HG02642 (cell line): ENCODE data around the gene HELZ2.
"Not testable (repeated sequence)": the region's sequence is repeated elsewhere in the genome, so short reads cannot be mapped to it uniquely, and the experiment has no call there.

Experiments used
- ATAC-seq: cut with Tn5 transposase; IDR thresholded peaks from one replicate; pipeline ENCODE4 v1.9.1; 2021; ENCODE audit warnings: mild to moderate bottlenecking; ENCODE audit not compliant: unreplicated experiment, poor library complexity

Gene HELZ2, protein sequence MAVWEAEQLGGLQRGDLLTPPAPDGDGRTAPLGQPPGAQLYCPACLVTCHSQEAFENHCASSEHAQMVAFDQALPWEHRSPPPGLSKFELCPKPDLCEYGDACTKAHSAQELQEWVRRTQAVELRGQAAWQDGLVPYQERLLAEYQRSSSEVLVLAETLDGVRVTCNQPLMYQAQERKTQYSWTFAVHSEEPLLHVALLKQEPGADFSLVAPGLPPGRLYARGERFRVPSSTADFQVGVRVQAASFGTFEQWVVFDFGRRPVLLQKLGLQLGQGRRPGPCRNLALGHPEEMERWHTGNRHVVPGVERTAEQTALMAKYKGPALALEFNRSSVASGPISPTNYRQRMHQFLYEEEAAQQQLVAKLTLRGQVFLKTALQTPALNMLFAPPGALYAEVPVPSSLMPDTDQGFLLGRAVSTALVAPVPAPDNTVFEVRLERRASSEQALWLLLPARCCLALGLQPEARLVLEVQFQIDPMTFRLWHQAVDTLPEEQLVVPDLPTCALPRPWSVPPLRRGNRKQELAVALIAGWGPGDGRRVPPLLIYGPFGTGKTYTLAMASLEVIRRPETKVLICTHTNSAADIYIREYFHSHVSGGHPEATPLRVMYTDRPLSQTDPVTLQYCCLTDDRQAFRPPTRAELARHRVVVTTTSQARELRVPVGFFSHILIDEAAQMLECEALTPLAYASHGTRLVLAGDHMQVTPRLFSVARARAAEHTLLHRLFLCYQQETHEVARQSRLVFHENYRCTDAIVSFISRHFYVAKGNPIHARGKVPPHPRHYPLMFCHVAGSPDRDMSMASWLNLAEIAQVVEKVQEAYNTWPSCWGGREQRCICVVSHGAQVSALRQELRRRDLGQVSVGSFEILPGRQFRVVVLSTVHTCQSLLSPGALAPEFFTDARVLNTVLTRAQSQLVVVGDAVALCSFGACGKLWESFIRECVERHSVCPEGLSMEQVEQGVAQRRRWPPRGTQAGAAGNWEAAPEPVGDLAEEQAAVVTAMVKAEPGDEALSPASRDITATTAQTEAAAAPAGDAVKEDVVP (N-terminal part only)

DNA sequence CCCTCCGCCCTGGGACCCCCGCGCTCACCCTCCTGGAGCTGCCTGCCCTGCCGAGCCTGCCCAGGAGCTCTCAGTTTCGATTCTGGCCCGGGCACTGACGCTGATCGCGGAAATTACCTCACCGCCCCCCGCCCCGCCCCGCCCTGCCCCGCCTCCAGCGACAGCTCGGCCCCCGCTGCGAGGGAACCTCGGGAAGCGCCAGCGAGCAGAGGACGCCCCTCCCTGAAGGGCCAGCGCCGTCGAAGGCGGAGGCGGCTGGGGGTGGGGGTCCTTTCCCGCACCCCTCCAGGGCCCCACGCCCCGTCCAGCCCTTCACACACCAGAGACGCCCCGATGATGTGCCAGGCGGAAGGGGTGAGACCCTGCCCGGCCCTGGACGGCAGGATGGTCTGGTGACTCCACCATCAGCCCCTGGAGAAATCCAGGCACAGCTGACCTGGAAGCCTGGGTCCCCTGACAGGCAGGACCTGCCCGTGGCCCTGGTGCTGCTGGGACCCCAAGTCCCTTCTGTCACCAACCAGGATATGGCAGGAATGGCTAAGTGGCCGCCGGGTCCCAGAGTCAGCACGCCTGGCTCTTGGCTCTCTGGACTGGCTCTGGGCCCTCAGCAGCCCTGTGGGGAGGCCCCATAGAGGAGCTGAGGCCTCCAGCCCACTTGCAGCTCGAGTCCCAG is at the start of gene HELZ2:
TSS of gene HELZ2 (minus strand) at position 84 of the 673 bp plus-strand sequence. CDS start 1,854 bp downstream, outside the sequence.
- ATAC-seq: peak; percentile 62

DNA sequence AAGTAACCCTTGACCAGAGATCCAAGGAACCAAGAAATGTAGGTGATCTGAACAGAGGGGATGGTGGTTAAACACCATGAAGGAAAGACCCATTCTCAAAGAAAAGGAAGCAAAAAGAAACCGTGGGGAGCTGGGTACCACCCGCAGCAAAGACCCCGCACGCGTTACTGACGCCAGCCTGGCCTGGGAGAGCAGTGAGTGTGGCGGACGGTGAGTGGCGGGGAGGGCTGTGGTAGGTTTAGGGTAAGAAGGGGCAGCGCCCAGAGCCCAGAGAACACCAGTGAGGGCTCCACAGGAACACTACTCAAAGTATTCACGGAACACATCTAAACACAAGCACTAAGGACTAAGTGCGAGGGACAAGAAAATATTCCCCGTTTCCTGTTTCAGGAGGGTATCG is 48.7 kb upstream of the HELZ2 start:
- no peak for ATAC-seq

DNA sequence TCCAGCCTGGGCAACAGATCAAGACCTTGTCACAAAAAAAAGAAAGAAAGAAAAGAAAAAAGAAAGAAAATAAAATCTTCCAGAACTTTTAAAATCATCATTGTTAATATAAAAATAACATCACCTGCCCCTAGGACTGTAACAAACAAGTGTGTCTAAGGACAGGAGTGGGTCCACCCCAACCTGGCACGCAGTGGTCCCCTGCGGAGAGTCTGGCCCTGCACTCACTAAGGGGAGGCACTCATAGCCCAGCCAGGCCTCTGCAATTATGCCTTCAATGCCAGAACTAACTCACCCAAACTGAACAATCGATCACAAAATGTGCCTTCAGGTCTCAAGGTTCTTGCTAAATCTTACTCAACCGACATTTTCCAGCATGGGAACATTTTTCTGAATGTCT is 48.1 kb upstream of the HELZ2 start:
- ATAC-seq: no peak

DNA sequence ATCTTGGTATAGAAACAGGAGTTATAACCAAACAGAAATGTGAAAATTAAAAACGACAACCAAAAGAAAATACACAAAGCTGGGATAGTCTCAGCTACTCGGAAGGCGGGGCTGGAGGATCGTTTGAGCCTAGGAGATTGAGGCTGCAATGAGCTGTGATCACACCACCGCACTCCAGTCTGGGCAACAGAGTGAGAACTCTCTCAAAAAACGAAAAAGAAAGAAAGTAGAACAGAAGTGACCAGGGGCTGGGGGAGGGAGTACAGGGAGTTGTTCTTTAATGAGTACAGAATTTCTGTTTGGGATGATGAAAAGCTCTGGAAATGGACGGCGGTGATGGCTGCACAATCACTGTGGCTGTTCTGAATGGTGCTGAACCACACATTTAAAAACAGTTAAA is 47.0 kb upstream of the HELZ2 start:
- no peak for ATAC-seq

DNA sequence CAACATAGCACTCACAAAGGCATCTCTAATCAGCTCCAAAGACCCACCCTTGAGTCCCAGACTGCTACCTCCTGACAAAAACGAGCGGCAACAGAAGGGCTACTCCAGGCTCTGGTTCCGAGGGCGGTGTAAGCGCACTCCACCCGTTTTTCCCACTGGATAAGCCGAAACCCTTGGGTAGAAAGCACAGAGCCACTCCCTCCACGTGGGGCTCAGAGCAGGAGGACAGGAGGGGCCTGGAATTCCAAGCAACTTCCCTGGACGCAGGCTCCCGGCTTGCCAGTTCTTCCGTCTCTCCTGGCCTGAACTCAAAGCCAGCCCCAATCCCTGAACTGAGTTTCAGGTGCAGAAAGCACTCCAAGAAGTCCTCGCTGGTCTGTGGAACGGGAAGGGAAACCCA is 45.5 kb upstream of the HELZ2 start:
- ATAC-seq: no peak

DNA sequence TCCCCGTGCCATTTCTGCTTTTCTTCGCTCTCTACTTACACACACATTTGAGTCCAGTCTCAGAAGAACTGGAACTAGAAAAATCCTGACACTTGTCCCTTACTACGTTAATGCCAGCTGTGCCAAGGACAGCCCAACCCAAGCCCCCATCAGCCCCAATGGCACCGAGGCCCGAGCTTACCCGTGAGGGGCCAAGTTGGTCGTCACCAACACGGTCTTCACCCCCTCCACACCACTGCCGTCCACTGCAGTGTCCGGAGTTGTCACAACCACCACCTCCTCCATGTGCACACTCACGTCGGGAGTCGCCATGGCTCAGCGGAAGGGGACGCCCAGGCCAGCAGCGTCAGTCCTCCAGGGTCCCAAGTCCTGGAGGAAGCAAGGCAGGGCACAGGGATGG is 45.0 kb upstream of the HELZ2 start:
- no peak for ATAC-seq

DNA sequence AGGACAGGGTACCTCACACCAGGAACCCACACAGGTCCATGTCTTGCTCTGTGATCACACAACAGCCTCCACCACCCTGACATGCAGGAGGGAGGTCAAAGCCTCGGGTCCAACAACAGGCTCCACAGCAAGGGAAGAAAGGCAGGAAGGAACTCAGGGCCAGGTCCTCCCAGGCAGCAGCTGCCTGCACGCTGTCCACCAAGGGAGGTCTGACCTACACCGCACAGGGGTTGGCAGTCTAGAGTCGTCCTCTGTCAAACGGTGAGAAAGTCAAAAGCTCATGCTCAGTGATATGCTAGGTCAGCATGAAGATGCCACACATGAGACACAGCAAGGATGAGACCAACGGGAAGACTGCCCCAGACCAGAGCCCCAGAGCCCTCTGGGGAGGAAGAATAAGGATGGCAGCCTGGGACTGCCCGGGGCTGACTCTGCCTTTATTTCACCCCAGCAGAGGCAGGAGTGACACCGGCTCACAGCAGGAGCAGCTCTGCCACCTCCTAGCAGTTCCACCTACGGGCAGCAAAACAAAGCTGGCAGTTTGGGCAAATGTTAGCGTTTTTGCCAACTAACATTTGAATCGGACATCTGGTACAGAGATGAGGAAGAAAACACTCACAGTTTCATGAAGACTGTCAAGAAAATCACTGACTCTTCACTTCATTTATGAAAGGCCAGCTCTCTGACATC is 44.4 kb upstream of the HELZ2 start:
- no peak for ATAC-seq

DNA sequence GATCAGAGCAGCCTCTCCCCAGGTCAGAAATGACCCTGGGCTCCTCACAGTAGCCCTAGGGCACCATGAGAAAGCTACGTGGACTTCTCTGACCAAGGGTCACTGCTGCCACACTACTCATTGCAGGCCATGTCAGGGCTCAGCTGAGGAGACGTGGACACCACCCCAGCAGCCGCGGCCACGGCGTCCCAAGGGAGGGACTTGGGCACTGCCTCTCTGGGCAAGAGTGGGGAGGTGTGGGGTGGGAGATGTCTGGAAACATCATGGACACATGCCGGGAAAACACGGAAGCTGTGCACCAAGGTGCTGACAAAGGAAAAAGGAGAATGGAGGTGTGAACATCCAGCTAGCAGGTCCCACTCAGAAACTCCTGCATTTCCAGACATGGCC is 43.8 kb upstream of the HELZ2 start:
- no peak for ATAC-seq

DNA sequence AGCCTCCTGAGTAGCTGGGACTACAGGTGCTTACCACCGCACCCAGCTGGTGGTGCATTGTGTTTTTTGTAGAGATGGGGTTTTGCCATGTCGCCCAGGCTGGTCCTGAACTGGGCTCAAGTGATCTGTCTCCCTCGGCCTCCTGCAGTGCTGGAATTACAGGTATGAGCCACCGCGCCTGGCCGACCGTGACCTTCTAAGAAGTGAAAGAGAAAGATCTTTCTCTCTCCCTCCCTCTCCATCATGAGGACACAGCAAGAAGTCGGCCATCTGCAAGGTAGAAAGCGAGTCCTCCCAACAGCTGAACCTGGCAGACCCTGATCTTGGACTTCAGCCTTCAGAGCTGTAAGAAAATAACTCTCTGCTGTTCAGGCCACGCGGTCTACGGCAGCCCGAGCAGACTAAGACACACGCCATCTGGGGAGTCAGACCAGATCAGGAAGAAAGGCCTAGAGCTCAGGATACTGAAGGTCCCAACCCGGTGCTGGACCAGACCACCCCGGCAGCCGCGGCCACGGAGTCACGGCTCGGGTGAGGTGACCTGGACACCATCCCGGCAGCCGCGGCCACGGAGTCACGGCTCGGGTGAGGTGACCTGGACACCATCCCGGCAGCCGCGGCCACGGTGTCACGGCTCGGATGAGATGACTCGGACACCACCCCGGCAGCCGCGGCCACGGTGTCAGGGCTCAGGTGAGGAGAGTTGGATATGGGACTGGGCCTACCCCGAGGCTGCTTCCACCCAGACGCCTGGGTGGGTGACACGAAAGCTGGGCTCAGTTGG is 43.2 kb upstream of the HELZ2 start:
- no peak for ATAC-seq

DNA sequence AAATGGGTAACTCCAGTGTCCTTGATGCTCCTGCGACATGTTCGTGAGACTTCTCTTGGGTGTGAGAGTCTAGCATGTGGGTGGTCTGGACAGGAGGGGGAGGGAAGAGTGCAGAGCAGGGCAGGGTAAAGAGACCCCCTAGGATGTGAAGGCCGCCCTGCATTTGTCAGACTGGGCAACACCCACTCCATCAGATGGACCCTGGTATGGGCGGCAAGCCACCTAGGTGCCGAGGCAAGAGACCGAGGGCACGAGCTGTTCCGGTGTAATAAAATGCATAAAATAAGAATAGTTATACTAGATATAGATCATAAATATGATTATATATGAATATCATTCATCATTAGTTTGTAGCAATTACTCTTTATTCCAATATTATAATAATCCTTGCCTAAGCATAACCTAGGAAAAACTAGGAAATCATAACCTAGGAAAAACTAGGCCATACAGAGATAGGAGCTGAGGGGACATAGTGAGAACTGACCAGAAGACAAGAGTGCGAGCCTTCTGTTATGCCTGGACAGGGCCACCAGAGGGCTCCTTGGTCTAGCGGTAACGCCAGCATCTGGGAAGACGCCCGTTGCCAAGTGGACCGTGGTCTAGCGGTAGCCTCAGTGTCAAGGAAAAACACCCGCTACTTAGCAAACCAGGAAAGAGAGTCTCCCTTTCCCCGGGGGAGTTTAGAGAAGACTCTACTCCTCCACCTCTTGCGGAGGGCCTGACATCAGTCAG is 40.0 kb upstream of the HELZ2 start:
- not testable (repeated sequence) for ATAC-seq

DNA sequence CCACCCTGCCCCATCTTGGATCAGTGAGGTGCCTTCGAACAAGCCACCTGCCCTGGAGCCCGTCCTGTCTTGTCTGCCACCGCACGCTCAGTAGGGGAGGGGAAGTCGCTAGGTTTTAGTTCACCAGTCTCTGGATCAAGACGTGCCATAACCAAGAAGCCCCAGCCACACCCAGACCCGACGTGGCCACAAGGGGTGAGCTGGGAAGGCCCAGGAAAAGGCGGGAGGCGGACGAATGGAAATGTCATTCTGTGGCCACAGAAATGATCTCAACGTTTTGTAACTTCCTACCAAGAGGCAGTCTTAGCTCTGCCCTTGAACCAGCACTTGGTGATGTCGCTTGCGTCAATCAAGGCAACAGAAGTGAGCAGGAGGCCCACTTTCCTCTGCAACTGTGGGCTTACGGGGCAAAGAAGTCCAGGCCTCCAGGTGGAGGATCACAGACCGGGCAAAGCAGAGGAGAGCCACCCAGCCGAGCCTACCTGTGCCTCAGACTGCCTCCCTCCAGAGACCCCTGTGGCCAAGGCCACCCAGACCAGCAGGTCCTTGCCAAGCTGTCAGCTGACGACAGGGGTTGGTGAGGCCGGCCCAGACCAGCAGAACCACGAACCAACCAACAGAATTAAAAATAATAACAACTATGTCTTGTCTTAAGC is 38.4 kb upstream of the HELZ2 start:
- no peak for ATAC-seq

DNA sequence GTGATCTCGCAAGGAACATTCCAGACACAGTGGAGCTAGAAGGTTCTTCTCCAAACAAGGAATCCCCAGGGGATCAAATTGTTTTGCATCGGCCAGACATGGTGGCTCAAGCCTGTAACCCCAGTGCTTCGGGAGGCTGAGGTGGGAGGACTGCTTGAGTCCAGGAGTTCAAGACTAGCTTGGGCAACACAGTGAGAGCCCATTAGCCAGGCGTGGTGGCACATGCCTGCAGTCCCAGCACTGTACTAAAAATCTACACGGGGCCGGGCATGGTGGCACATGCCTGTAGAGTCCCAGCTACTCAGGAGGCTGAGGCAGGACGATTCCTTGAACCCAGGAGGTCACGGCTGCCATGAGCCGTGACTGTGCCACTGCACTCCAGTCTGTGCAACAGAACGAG is 37.6 kb upstream of the HELZ2 start:
- ATAC-seq: no peak

DNA sequence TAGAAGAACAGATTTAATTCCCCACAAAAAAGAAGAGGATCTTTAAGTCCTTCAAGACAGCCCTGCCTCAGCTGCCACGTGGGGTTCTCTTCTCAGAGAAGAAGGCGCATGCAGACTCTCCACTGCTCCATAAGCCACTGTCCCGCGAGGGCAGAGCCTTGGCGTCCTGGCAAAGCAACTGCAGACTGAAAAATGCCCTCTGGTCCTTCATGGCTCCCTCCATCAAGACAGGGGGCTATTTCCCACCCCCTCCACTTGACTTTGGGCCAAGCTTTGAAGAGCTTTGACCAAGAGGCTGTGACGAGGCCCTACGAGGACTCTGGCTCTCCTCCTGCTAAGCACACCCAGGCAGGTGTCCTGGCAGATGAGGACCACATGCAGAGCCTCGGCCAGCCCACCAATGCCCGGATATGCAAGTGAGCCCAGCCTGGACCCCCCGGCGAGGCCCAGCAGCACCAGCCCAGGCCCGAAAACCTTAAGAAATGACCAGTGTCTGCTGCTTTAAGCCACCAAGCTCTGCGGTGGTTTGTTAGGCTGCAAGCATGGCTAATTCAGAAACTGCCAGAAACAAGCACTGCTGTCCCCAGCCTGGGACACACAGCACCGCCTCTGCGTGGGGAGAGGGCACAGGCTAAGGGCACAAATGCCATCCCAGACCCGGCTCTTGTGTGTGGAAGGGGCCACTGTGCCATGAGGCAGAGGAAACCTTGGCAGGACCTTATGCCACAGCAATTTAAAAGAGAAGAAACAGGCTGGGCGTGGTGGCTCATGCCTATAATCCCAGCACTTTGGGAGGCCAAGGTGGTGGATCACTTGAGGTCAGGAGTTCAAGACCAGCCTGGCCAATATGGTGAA is 36.8 kb upstream of the HELZ2 start:
- no peak for ATAC-seq

DNA sequence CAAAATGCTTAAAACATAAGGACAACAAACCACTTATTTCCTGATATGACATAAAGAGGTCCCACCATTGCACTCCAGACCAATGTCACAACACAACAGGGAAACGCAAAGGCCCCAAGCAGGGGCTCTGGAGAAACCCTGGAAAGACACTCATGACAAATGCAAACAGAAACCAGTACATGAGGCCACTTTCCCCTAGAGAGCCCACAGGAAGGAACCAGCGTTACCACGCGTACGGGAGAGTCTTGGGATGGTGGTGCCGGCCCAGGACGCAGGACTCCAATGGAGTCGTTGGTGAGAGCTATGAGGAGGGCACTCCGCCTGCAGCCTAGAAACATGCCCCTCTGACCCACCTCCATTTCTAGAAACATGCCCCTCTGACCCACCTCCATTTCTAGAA is 32.6 kb upstream of the HELZ2 start:
- ATAC-seq: no peak

DNA sequence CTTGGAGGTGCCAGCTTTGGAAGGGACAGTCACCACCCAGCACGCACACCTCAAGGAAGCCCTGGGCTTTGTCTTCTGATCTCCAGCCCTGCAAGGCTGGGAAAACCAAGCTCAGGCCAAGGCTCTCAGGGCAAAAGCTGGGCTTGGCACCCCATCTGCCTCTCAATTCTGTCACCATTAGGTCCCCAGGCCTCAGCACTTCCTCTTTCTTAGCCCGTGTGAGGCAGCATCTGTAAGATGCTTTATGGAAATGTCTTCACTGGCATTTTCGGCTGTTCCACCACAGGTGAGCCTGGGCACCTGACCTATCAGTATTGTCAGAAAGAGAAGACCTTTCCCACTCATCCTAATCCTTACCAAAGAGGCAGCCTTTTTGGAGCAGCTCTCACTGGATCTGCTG is 28.3 kb upstream of the HELZ2 start:
- ATAC-seq: no peak

DNA sequence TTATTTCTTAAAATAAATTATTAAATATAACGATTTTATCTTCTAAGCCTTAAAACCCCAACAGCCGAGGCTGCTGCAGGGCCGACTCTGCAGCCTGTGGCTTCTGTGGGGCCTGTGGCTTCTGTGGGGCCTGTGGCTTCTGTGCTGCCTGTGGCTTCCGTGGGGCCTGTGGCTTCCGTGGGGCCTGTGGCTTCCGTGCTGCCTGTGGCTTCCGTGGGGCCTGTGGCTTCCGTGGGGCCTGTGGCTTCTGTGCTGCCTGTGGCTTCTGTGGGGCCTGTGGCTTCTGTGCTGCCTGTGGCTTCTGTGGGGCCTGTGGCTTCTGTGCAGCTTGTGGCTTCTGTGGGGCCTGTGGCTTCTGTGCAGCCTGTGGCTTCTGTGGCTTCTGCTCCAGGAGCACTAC is 27.6 kb upstream of the HELZ2 start:
- ATAC-seq: not testable (repeated sequence)

DNA sequence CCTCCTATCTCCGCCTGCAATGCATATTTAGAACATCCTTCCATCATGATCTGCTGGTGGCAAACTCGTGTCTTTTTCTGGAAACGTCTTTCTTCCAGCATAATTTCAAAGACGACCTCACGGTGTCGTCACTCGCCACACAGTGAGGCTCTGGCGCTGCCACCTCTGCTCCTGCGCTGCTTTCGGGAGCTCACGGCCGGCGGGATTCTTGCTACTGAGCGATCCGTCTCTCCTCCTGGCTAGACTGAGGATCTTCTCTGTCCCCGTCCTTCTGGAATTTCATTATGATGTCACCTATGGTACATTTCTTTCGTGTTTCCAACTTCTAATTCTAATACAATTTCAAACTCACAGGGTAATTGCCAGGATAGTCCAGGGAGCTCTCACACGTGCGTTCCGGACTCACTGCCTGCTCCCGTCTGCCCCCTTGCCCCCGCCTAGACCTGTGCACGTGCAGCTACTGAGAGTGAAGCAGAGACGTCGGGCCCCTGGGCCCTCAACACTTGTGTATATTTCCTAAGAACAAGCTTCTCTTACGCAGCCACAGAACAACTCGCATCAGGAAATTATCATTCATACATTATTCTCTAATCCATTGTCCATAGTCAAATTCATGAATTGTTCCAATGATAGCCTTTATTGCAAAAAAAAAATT is 25.5 kb upstream of the HELZ2 start:
- no peak for ATAC-seq
